ENCODE measurements around the gene FBN1.

Gene FBN1

DNA sequence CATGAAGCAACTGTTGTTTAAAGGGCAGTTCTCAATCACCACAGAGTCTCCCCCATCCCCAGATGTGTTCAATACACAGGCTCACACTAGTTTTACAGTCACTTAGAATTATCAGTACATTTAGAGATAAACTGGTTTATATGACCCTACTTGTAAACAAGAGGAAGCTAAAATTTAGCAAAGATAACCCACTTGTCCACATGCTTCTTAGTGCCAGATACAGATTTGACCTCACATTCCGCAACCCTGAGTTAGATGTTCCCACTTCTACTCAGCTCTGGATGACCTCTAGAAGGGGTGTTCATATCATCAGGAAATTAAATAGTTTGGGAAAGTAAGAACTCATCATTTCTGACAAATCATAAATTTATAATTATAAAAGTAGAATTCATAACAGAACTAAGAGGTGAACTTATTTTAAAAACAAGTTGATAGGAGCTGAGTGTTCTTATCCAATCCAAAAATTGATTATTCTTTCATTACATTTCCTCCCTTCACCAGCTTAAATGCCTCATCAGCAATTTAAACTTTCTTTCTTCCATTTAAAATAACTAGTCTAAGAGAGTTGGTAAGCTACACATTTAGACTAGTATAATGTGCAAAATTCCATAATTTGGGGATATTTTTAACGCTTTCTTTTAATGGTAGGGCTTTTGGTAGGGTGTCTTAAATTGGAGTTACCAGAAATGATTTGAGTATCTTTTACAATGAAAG is 131.2 kb downstream of the FBN1 start:
- DNase-seq (ENCODE audit: low spot score), result no peak

DNA sequence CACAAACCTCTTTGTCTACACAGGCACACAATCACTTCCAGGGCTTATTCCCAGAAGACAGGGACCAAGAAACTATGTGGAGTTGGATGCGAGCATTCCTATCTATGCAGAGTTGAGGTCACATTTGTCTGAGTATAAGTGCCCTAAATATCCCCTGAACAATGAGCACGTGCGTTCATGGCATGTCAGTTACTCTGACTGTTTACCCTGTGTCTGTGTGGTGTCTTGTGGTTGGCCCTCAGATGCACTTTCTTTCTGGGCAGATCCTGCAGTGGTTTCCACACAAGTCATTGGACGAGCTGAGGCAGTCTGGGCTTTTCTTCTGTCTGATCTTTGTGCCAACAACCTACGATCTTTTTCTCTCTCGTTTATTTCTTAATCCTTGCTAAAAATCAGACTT is 134.5 kb downstream of the FBN1 start:
- no peak for DNase-seq (ENCODE audit: low spot score)

DNA sequence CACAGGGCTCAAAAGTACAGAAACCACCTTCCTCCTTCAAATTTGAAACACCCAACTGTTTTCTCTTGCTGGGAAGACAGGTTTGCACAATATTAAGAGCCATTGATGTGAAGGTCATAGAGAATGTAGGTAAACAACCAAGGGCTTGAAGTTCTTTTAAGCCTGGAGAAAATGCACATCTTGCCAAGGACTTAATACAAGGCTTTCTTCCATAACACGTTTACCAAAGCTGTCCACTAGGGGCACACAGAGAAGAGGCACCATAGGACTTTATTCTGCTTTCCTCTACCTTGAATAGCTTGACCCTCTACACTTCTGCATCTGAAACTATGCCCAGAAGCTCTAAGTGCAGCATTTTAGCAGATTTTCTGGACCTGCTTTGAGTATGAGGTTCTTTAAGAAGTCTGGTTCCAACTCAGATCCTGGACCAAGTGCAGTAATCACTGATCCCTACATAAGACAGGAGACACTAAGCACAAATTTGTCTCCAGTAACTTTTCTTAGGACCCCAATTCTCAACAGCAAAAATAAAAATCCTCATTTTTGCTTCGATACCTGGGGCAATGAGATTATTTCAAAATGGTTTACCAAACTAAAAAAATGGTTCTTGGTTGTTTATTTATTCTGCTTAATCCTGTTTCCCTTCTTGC is 138.0 kb downstream of the FBN1 start:
- peak; percentile 28 for DNase-seq (ENCODE audit: low spot score)

DNA sequence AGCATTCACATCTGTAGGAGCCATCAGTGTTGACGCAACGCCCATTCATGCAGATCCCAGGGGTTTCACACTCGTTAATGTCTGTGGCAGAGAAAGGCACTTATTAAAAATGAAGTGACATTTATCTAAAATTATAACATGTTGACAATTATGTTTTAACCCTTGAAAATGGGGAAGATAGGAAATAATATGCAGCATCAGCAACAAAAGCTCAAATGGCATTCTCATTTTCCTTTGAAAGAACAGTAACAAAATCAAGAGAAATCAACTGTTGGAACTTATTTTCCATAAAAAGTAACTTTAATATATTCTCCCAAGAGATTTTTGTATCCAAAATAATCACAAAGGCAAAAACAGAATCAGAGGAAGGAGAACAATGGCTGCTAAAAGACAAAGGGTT is 140.4 kb downstream of the FBN1 start:
- no peak for DNase-seq (ENCODE audit: low spot score)

DNA sequence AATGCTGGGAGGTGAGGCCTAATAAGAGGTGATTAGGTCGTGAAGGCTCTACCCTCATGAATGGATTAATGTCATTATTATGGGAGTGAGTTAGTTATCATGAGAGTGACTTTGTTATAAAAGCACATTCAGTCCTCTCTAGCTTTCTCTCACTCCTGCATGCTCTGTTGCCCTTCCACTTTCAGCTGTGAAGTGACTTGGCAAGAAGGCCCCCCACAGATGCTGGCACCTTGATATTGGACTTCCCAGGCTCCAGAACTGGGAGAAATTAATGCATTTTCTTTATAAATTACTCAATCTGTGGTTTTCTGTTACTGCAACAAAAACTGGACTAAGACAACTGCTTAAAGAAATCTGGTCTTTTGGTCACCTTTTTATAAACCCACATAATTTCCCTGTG is 144.3 kb downstream of the FBN1 start:
- no peak for DNase-seq (ENCODE audit: low spot score)

DNA sequence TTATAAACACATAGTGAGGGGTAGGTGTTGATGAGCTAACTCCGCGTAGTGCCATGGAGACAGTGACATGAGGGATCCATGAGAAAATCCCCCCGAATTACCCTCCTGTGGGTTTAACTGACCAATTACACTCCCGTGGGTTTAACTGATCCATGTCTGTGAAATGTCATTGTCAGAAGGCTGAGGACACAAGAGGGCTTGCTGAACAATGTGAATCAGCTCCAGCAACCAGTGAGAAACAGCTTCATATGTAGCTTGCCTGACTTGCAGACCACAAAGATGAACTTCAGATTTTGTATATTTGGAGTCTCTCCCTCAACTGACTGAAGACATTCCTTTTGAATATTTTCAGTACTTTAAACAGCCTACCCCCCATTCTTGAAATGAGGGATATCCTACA is 144.9 kb downstream of the FBN1 start:
- DNase-seq (ENCODE audit: low spot score), result no peak

DNA sequence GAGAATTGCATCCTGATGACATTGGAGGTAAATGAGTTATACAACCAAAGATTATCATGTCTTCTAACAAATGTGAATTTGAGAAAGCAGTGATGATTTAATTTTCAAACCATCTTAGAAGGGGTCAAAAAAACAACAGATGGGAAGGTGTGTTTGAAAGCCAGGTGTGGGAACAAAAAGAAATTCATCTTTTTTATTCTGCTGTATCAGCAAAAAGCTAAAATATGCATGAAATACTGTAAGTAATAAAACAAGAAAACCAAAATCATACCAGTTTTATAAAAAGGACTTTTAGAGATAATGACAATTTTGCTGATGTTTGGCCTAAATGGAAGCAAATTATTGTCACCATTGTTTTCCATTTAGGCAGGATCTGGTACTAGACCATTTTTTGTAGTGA is 145.5 kb downstream of the FBN1 start:
- DNase-seq (ENCODE audit: low spot score), result no peak

DNA sequence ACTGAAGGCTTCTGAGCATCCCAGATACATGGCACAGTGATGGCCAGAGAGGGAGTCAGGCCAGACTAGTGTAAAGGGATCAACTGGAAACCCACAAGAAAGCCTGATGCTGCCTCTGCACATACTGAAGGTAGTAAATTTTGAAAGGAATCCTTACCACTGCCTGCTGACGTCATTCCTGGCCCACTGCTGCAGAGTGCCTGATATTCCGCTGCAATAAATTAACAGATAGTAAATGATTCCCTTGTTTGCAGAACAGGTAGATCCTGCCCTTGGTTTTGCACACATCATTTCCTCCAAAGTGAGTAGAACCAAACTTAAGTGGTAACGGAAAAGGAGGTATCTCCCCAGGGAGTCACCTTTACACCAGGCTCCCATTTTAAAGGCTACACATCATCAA is 146.7 kb downstream of the FBN1 start:
- DNase-seq (ENCODE audit: low spot score), result no peak

DNA sequence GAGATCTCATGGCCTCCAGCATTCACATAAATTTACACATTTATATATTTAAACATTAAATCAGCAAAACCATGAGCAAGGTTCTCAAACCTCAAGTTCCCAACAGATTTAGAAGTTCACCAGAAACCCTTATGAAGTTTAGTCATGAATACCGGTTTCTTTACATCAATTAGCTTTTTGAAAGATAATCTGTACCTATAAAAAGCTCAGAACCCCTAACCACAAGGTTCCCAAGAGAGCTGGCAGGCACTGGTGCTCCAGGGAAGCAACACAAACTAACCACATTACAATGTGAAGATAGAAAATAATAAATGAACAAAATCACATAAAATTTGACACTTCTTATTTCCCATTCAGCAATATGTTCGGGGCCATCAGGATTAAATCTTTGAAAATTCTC is 150.9 kb downstream of the FBN1 start:
- DNase-seq (ENCODE audit: low spot score), result no peak

DNA sequence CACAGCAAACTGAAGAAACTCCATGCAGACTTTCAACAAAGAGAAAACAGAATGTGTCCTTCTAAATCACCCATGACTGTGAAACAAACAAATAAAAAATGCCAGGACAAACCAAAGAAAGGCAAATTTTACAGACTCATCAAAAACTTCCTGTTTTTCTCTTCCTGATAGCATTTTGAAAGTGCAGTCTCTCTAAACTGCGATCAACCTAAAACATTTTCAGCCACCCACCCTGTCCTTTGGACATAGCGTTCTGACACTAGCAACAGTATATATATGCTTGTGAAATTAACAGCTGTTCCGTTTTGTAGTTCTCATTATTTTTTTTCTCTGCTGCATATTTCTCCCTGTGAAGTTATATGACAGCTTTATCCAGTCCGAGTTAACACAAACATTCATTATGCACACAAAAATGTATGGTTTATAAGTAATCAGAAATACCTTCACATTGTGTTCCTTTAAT is 151.7 kb downstream of the FBN1 start:
- no peak for DNase-seq (ENCODE audit: low spot score)

DNA sequence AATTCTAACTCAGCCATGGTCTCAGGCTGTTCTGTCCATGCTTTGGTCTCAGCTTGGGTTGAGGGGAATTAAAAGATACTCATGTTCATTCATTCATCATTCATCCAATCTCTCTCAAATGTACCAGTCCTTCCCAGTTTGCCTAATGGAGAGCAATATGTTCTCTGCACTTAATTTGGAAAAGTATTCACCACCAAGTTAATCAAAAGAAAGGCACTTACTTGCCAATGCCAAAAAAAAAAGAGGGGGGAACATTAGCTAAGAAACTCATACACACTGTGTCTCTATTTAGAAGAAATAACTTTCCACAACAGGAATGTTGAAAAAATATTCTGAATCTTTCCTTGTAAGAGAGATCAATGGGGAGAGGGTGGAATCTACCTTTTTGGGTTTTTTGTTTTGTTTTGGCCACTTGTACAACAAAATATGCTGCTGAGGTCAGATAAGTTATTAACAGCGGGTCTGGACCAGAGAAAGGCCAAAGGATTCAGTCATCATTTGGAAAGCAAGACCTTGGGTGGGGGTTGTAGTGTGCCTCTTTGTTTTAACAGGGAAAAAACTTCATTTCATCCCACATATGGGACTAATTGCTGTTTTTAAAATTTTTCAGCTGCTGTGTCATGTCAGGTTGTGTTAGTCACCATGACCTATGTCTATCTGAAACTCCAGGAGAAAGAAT is 152.3 kb downstream of the FBN1 start:
- no peak for DNase-seq (ENCODE audit: low spot score)

DNA sequence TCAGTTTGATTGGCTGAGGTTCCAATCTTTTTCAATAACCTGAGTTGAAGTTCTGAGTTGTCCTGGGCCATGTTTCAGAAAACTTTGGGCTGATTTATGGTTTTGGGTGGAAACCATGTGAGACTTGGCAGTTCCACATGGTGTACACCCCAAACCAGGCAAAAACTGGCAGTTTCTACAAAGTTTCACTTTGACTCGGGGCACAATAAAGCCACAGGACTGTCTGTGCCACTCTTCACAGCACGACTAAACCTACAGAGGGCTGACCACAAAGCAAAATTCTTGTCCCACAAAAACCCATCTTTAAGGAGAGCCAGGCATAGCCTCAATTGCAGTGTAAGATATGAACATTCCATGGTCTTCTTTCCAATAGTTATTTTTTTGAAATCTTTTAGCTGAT is 159.3 kb downstream of the FBN1 start:
- no peak for DNase-seq (ENCODE audit: low spot score)

DNA sequence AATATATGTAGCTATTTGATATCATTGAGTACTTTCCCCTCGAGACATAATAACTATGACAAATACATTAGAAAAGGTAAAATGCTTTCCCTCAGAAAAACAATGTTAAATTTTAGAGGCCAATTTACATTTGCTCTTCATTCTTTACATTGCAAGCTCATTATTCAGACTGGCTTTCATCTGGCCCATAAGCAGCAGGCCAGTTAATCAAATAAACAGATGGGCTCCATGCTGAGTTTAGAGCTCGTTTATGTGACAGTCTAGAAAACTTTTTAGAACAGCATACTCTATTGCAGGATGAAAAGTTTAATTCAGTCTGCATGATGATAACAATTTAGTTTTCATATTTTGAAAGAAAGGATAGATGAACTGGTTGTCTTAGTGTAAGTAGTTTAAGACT is 163.7 kb downstream of the FBN1 start:
- no peak for DNase-seq (ENCODE audit: low spot score)

DNA sequence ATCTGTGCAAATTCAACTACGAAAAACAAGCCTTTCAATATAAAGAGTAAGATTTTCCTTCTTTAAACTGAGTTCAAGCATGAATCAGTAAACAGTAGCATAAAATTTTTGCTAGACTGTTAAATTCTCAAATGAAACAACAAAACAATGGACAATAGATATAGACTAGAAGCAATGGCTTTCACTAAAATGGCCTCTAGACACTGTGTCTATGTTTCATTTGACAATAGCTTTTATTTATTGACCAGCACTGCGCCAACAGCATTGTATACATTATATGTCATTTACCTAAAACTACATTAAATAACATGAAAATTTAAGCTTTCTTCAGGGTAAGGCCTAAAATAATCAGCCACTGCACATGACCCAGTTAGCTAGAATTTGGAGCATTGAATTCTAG is 165.8 kb downstream of the FBN1 start:
- DNase-seq (ENCODE audit: low spot score), result no peak

DNA sequence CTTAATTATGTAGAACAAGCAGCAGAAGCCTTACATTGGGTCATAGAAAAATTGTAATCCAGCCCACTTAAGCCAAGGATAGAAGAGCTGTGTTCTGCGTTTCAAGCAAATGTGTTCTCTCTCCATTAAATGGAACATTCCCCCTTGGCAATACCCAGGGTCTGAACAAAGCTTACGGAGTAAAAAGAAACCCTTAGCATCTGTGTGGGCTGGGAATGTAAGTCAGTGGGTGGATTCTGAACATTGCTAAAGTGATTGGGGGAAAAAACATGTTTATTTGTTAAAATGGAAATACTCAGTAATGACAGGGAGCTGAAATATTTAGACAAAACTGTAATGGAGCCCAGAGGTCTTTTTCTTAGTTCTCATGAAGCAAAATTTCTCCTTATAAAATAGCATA is 166.9 kb downstream of the FBN1 start:
- DNase-seq (ENCODE audit: low spot score), result no peak

DNA sequence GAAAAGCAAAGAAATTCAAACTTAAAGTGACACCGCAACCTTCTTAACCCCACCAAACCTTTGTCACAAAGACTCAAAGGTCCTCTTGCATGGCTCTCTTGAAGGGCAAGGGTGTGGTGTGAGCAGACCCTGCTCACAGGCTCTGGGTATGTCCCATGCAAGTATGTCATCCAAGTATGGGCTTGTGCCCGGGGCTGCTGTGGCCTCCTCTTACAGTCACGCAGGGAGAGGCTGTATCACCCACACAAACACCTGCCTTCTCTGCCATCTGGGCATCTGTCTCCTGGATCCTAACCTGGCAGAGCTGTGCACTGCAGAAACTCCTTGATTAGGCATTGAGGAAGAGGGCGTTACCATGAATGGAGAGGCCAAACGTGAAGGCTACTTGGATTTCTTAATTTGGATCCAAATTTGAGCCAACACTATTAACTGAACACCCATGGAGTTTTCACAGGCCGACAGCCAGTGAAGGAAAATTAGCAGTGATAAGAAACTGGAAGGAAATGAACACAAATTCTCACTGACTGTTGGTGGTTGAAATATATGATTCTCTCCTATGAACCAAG is 167.6 kb downstream of the FBN1 start:
- DNase-seq (ENCODE audit: low spot score), result no peak

DNA sequence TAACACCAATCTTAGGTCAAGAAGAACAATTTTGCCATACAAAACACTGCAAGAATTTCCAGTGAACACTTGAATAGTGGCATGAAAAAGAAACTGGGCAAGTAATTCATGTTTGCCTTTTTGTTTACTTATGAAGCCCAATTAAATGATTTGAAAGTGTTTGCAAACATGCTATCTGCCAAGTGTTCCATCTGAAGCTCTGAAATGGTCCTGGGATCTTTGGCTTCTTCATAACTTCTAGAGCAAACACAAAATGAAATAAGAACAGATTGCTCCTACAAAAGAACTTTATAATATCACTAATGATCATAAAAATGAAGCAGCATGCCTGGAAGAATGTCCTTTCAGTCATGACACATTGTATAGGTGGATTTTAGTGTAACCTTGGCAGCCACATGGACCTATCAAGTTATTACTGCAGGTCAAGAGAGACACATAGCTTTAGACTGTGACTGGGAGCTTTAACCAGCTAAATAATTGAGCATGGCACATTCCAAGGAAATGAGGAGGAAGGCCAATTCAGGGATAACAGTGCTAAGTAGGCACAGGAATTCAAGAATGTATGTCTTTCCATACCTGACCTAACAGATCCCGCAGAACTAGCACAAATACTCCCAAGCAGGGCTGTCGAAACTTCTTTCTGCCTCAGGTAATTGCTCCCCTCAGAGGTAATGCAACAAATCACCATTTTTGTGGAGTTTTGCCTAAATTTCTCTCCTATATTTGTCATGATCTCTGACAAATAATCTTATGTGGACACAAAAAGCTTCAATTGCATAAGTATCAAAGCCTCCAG is 169.7 kb downstream of the FBN1 start:
- no peak for DNase-seq (ENCODE audit: low spot score)

DNA sequence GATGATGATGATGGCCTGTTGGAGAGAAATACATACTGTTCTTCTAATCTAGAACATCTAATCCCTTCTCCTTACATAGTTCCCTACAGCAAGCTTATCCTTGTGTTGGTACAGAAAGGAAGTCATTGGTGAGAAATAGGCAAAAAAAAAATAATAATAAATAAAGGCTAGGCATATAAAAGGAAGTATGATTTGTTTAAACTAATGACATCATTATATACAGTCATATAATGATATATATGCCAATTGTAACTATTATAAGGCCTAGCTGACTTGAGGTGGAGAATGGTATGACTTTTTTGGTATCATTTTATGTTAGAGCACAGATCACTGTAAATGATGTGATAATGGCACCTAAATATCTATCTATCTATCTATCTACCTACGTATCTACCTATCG is 171.8 kb downstream of the FBN1 start:
- no peak for DNase-seq (ENCODE audit: low spot score)

DNA sequence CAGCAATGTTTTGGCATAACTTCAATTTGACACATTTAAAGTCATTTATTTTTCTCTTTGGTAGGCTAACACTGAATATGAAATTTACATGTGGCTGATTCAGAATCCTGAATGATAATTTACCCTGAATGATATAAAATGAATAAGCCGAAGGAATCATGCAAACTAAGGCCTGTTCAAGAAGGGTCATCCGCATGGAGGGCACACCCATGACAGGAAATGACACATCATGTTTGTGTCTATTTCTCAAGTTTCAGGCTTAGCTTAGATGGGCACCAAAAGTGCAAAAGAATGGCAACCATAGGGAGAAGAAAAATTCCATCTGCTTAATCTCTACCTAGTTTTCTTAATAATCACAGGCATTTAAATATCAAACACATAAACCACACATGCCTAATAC is 172.8 kb downstream of the FBN1 start:
- DNase-seq (ENCODE audit: low spot score), result no peak

DNA sequence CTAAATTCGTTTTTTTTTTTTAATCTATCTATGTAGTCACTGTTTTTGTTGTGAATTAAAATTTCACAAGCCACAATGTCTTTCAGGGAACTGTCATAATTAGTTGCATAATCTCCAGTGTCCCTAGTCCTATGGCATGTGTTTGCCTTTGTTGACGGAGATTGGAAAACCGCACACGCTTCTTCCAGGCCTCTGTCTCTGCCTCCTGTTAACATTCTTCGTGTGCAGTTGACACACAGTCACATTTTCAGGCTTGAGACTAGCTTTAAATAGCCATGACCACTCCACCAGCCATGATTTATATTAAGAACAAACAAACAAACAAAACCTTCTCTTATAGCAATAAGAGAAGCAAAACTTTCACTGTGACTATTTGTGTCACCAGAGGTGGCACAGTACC is 174.4 kb downstream of the FBN1 start:
- no peak for DNase-seq (ENCODE audit: low spot score)

DNA sequence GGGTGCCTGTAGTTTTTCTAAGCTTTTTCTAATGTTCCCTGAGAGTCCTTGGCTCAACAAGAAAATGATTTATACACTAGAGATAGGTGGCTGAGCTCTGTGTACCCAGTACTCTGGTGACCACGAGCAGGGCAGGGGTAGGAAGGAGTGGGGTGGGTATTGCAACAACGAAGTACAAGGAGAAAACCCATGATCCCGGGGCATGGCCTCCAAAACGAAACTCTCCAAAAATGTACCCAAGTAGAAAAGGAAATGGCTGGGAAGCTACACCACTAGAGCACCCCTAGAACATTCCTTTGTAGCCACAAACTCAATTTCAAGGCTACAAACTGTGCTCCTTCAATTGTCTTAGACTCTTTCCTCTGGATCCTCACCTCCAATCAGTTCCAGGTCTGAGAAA is 175.4 kb downstream of the FBN1 start:
- DNase-seq (ENCODE audit: low spot score), result no peak

DNA sequence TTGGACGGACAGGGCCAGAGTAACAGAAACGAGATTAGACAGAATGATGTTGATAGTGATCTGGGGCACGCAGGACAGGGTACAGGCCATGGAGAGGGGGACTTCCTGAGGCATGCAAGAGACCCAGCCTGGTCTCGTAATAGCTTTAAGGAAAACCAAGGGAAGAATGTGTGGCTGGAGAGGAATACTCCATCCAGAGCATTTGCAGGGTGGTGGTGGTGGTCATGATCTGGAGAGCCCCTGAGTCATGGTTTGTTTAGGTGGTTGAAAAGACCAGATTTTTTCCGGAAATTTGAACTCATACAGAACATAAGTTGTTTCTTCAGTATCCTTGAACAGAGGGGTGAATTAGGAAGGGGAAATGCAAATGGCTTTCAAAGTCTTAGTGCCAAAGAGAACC is 175.8 kb downstream of the FBN1 start:
- no peak for DNase-seq (ENCODE audit: low spot score)
